ENCODE results near the gene SLC9B1. TPM values are rescaled to one million over a fixed set of nuclear protein-coding genes. Genes with fewer than 3 reads are reported as not detected.
"Not testable (repeated sequence)": the region's sequence is repeated elsewhere in the genome, so short reads cannot be mapped to it uniquely, and the experiment has no call there.

SLC9B1 gene
- polyA plus RNA-seq, 1 experiment, result 0.35 TPM

DNA sequence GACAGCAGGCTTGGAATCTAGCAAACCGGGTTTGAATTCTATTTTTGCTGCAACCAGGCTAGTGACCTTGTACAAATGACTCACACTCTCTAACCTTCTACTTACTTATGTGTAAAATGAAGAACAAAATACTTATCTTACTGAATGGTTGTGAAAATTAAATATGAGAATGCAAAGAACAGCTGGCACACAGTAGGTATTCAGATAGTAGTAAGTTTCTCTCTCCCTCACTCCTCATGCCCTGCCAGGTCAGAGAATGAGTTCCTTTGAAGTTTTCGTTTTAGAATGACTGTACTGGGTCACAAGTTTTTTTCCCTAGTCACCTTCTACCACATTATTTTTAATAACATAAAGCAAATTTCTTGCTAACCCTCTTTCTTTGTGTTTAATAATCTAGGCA is 117.7 kb downstream of the SLC9B1 start:
- DNase-seq (ENCODE audit: low read depth, low spot score), result no peak
- H3K4me3 ChIP-seq (ENCODE audit: low read depth, low read length), result no peak overlapping the region
- ChIA-PET CTCF (no interaction called here), POLR2A (no interaction called here)
- H3K27ac ChIP-seq (ENCODE audit: low read depth, low read length), result no peak overlapping the region
- H3K9me3 ChIP-seq (ENCODE audit: control insufficient read depth, insufficient read depth, low read length), result no peaks in the 10 kb centered on the region
- no peaks in the 10 kb centered on the region for H3K27me3 ChIP-seq (ENCODE audit: control insufficient read depth, insufficient read depth, low read length)
- TF ChIP-seq, protein P1, sequence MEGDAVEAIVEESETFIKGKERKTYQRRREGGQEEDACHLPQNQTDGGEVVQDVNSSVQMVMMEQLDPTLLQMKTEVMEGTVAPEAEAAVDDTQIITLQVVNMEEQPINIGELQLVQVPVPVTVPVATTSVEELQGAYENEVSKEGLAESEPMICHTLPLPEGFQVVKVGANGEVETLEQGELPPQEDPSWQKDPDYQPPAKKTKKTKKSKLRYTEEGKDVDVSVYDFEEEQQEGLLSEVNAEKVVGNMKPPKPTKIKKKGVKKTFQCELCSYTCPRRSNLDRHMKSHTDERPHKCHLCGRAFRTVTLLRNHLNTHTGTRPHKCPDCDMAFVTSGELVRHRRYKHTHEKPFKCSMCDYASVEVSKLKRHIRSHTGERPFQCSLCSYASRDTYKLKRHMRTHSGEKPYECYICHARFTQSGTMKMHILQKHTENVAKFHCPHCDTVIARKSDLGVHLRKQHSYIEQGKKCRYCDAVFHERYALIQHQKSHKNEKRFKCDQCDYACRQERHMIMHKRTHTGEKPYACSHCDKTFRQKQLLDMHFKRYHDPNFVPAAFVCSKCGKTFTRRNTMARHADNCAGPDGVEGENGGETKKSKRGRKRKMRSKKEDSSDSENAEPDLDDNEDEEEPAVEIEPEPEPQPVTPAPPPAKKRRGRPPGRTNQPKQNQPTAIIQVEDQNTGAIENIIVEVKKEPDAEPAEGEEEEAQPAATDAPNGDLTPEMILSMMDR (IDR thresholded peaks at IDR 0.05; ENCODE audit: low read depth, low read length), result no peak

DNA sequence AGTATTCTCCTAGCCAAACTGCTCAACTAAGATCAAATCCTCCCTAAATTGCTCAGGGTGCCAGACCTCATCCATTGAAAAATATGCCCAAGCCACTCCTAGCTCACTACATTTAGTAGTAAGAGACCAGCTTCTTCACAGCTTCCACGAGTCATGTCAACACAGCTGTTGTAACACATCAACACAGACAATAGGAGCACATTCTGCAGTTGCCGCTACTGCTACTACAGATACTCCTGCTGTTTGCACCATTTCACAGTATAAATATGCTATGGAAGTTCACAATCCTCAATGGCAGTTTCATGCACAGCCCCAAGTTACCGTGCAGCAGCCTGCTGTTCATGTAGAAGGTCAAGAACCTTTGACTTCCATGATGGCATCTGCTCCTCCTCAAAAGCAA is 121.9 kb downstream of the SLC9B1 start:
- H3K27ac ChIP-seq (ENCODE audit: low read depth, low read length); CTCF ChIA-PET; H3K27me3 ChIP-seq (ENCODE audit: control insufficient read depth, insufficient read depth, low read length); H3K4me3 ChIP-seq (ENCODE audit: low read depth, low read length); DNase-seq (ENCODE audit: low read depth, low spot score); POLR2A ChIA-PET; H3K9me3 ChIP-seq (ENCODE audit: control insufficient read depth, insufficient read depth, low read length): not testable (repeated sequence)

DNA sequence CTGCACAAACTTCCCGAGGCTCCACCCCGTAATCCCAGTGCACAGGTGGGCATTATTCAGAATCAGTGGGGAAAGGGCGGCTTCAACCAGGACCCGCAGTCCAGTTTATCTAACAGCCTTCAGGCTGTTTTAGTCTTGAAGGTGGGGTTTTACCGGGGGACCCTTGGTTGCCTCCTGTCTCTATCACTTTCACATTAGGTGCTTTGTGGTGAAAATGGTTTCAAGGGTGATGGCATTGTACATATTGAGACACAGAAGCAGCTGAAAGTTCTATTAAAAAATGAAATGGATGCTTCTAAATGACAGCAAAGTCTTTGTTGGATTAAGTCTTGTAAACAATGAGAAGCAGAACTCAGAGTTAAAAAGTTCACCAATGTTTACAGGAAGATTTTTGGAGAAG is 123.0 kb downstream of the SLC9B1 start:
- H3K4me3 ChIP-seq (ENCODE audit: low read depth, low read length); DNase-seq (ENCODE audit: low read depth, low spot score); H3K27me3 ChIP-seq (ENCODE audit: control insufficient read depth, insufficient read depth, low read length); CTCF ChIA-PET; POLR2A ChIA-PET; H3K27ac ChIP-seq (ENCODE audit: low read depth, low read length); H3K9me3 ChIP-seq (ENCODE audit: control insufficient read depth, insufficient read depth, low read length): not testable (repeated sequence)

DNA sequence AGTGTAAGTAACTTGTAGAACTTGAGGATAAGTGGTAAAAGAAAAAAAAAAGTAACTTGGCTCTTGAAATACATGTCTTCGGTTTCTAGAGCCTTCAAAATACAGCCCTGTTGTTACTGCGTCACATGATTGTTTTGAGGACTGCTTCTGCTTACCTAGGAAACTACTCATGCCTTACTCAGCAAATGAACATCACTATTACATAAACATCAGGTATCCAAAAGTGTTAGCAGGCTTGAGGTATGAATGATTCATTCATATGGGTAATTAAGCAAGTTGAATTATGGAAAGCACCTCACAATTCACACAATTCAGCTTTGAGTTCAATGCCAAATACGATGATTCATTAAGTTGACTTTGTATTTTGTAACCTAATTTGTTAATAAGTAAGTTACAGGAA is 129.6 kb downstream of the SLC9B1 start:
- POLR2A ChIA-PET; CTCF ChIA-PET; H3K27ac ChIP-seq (ENCODE audit: low read depth, low read length); DNase-seq (ENCODE audit: low read depth, low spot score); H3K4me3 ChIP-seq (ENCODE audit: low read depth, low read length); H3K27me3 ChIP-seq (ENCODE audit: control insufficient read depth, insufficient read depth, low read length); H3K9me3 ChIP-seq (ENCODE audit: control insufficient read depth, insufficient read depth, low read length): not testable (repeated sequence)

DNA sequence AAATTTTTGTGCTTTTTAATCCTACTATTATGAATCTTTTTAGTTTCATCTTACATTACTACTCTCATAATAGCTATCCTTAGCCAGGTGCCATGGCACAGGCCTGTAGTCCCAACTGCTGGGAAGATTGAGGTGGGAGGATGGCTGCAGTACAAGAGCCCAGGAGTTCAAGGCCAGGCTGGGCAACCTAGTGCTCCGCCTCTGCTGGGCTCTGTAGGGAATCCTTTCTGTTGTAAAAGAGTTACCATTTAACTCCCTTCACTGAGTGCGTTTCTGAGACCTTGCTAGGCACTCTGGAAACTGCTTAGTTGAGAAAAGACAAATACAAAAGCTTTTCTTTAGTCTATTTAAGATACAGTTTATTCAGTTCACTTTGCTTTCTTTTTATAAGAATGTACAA is 130.9 kb downstream of the SLC9B1 start:
- POLR2A ChIA-PET; CTCF ChIA-PET; H3K4me3 ChIP-seq (ENCODE audit: low read depth, low read length); H3K27ac ChIP-seq (ENCODE audit: low read depth, low read length); H3K9me3 ChIP-seq (ENCODE audit: control insufficient read depth, insufficient read depth, low read length); DNase-seq (ENCODE audit: low read depth, low spot score); H3K27me3 ChIP-seq (ENCODE audit: control insufficient read depth, insufficient read depth, low read length): not testable (repeated sequence)

DNA sequence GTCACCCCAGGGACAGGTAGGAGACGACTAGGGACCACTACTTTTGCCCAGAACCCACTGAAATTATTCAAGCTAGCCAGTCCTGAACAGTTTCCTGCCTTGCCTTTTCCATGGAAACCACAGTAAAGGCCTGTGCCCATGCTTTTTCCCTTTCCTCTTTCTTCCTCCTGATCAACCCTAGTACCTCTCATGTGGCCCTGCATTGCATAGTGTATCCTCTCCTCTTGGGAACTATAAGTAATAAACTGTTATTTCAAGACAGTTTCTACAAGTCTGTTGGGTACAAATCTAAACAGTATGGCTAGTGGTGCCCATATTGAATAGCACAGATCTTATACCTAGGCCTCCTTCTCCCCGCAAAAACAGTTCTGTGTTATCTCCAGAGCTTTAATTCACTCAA is 136.2 kb downstream of the SLC9B1 start:
- ChIA-PET CTCF (no interaction called here), POLR2A (no interaction called here)
- no peak for DNase-seq (ENCODE audit: low read depth, low spot score)
- H3K4me3 ChIP-seq (ENCODE audit: low read depth, low read length), result no peak overlapping the region
- no peaks in the 10 kb centered on the region for H3K27me3 ChIP-seq (ENCODE audit: control insufficient read depth, insufficient read depth, low read length)
- TF ChIP-seq, protein P1 (IDR thresholded peaks at IDR 0.05; ENCODE audit: low read depth, low read length), result no peak
- H3K27ac ChIP-seq (ENCODE audit: low read depth, low read length), result no peak overlapping the region
- H3K9me3 ChIP-seq (ENCODE audit: control insufficient read depth, insufficient read depth, low read length), result no peaks in the 10 kb centered on the region

DNA sequence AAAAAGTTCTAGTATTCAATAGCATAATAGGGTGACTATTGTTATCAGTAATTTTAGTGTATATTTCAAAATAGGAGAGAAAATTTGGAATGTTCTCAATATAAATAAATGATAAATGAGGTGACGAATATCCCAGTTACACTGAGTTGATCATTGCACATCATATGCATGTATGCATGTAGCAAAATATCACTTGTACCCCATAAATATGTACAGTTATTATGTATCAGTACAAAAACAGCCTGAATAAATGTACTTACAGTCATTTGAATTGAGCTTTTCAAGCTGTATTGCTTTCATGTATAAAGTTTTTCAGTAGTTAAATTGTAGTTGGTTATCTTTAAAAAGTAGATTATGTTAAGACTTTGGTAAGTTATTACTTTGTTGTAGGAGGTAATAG is 138.2 kb downstream of the SLC9B1 start:
- DNase-seq (ENCODE audit: low read depth, low spot score), result no peak
- no peak overlapping the region for H3K27ac ChIP-seq (ENCODE audit: low read depth, low read length)
- no peak overlapping the region for H3K4me3 ChIP-seq (ENCODE audit: low read depth, low read length)
- ChIA-PET POLR2A (no interaction called here), CTCF (no interaction called here)
- no peaks in the 10 kb centered on the region for H3K27me3 ChIP-seq (ENCODE audit: control insufficient read depth, insufficient read depth, low read length)
- peaks cover 14% of the 10 kb centered on the region for H3K9me3 ChIP-seq (ENCODE audit: control insufficient read depth, insufficient read depth, low read length)
- TF ChIP-seq, protein P1 (IDR thresholded peaks at IDR 0.05; ENCODE audit: low read depth, low read length), result no peak

Measured in AG04450 (cell line).